ENCODE measurements around the gene SORT1.
"Not testable (repeated sequence)": the region's sequence is repeated elsewhere in the genome, so short reads cannot be mapped to it uniquely, and the experiment has no call there.

SORT1 gene

DNA sequence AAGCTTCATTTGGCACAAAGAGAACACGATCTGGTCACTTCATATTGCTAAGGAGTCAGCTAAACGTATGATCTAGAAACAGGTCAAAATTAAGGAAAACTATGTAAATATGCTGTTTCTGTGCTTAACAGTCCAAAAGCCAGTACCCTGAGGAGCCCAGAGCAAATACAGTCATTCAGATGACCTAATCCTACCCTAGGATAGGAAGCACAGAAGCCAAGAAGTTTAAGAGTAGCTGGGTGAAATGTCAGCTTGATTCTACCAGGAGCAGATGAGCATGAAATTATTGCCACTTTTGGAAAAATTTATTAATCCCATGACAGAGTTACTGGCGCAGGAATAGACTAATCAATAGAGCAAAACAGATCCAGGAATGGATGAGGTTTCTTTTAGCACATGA, 18.3 kb downstream of the SORT1 start:
- no peak for DNase-seq

DNA sequence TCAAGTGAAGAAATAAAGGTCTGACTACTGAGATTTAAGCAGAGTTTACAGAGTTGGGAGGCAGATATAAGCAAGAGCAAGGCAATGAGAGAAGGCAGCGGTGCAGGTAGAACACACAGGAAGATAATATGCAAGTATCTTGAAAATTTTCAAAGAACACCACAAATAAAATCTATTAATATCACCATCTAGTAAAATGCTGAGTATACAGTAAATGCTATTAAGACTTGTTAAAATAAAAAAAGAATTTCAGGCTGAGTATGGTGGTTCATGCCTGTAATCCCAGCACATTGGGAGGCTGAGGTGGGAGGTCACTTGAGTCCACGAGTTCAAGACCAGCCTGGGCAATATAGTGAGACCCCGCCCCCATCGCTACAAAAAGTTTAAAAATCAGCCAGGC, 20.0 kb downstream of the SORT1 start:
- DNase-seq = no peak

DNA sequence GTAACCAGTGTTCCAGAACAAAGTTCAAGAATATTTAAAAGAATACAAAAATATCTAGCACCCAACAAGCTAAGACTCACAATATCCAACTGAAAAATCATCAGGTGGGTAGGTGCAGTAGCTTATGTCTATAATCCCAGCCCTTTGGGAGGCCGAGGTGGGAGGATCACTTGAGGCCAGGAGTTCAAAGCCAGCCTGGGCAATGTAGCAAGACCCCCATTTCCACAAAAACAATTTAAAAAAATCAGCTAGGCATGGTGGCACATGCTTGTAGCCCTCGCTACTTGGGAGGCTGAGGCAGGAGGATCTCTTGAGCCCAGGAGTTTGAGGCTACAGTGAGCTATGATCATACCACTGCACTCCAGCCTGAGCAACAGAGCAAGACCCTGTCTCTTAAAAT, 24.0 kb downstream of the SORT1 start:
- not testable (repeated sequence) for DNase-seq

DNA sequence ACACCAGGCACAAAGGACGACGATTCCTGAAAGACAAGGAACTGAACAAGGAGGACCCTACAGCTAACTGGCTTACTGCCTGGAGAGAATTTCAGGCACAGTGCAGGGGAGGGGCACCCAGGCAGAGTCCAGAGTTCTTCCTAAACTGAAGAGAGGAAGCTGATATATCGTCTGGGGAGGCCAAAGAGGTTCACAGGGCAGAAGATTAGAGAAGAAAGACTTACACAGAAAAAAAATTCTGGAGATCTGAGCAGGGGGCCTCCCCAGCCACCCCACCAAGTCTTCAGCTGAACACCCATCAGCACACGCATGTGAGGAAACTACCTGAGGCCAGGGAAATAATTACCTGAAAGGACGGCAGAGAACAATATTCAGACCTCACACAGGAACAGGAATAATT, 24.6 kb downstream of the SORT1 start:
- DNase-seq = no peak

DNA sequence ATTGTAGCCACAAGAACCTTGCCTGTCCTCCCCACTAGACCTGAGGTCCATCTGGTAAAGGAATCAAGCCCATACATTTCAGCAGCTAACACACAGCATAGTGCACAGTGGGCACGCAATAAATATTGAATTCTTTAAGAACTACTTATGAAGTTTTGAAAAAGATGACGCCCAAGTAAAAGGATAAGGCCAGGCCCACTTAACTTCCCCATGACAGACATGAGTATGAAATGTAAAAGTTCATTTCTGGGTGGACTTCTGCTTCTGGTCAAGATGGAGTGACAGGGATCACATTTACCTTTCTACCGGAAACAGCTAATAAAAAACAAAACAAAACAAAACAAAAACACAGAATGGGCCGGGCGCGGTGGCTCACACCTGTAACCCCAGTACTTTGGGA, 25.4 kb downstream of the SORT1 start:
- DNase-seq = no peak

DNA sequence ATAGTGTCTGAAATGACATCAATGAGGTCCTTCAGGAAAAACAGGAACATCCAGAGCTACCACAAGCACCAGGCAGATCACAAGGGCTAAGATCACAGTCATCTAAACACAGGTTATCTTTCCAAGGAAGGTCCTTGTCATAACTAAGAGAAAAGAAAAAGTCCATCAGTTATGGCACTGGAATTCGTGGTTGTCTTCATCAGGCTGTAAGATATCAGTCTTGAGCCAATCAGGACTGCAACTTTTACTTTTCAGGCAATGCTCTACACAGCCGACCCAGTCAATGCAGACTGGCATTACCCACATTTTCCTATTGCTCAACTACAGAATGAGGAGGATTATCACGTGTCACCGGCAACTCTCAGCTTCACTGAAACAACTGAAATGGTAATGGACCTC, 26.4 kb downstream of the SORT1 start:
- no peak for DNase-seq

DNA sequence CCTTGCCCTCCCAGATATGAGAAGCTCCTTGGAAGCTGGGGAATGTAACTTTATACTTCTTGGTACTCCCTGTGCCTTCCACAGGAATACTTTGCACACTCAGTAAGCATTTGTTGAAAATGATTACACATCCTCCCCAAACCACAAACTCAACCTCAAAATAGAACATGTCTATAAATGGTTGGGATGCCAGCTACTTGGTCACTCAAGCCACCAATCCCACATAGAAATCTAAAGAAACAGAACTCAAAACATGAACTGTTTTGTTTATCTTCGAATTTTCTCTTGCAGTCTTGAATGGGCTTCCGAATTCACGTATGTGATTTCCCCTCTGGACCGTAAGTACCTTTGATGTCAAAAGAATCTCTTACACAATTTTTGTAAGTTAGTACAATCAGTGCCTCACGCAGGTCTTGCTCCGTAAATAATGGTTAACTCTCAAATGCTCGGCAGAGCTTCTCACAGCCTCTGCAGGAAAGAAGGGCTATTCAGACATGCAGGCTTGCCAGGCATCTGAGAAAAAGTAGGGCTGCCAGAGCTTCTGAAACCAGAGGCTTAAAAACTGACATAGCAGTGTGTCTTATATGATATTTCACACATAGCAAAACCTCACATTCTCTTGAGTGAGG, 26.9 kb downstream of the SORT1 start:
- no peak for DNase-seq

DNA sequence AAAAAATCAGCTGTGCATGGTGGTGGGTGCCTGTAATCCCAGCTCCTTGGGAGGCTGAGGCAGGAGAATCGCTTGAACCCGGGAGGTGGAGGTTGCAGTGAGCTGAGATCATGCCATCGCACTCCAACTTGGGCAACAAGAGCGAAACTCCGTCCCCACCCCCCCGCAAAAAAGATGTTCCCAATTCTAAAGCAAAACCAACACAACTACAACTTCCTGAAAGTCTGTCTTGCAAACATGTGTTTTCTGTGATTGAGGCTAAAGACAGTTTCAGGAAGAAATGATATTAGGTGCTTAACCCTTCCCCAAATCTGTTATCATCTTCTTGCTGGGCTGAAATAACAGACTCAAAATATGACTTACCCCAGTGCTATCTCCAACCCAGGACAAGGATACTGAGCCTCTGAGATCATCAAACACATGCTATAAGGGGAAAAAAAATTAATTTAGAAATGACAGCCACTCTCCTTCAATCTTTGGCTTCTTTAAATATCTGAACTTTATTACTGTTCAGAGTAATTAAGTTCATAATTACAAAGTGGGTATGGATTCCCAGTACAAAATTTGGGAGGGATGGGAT, 28.5 kb downstream of the SORT1 start:
- DNase-seq = no peak

DNA sequence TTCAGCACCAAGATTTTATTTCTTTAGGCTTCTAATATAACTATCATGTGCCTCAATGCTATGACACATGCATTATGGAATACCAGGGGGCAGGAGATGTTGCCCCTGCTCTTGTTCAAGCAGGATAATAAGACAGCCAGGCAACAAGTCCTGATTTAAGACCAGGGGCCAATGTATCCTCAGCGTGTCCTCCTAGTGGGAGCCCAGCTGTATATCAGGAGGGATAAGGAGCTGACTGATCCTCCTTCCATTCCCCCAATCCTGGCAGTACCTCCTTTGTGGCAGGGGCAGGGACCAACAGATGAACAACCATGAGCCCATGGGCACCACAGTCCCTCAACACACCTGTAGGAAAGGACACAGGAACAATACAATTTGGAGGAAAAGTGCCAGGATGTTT, 29.3 kb downstream of the SORT1 start:
- no peak for DNase-seq

DNA sequence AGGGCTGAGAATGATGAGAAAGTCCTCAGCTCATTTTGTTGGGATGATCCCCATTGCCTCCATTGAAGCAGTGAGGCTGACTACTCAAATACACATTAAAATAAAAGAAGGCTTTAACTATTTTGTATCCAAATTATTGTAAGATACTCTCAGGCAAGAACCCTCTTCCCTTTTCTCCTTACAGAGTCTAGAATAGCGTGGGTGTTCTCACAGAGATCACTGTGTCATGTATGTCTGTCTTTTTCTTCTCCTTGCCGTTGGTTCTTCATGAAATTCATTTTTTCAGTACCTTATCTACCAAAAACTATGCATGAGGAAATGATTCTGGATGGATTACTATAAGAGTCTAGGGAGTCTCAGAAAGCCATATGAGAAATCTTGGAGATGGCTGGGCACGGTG, 30.1 kb downstream of the SORT1 start:
- no peak for DNase-seq

DNA sequence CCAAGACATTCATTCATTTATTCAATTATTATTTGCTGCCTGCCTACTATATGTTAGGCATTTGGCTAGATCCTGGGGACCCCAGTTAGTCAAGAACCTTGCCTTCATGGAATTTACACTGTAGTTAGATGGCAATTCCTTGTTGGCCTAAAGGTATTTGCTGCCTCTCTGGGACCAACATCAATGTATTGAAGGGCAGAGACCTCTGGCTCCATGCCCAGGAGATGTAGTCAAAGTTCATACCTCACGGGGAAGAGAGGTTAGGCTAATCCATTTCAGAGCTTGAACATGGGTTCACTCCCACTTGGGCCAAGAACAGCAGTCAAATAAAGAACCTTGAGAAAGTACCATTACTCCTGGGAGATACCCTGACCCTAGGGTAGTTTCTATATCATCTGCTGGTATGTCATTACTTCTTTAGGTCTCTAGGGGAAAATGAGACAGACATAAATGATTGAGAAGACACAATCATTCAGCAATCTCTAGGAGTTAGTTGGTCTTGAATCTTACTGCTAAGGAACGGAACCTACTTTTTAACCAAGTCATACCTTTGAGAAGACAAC, 32.0 kb downstream of the SORT1 start:
- no peak for DNase-seq

DNA sequence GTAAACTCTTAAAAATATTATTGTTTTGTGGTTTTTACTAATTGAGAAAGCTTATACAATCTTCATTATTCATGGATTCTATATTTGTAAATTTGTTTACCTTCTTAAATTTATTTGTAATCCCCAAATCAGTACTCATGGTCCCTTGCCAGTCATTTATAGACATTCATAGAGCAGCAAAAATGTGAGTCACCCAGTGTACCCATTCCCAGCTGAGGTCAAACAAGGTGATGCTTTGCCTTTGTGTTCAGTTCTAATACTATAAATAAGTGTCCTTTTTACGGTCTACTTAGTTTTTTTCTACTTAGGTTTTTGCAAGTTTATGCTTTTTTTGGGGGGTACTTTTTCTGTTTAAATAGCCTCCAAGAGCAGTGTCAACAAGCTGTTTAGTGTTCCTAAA, 36.1 kb downstream of the SORT1 start:
- DNase-seq = no peak

DNA sequence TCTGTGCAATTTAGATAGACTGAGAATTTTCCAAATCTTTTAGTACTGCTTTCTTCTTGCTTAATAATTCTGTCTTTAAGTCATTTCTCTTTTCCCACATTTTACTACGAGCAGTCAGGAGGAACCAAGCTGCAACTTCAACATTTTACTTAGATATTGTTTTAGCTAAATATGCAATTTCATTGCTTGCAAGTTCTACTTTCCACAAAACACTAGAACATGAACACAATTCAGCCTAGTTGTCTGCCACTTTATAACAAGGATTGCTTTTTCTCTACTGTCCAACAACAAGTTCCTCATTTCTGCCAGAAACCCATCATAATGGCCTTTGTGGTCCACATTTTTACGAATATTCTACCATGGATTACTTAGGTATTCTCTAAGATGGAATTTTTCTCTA, 36.6 kb downstream of the SORT1 start:
- no peak for DNase-seq

DNA sequence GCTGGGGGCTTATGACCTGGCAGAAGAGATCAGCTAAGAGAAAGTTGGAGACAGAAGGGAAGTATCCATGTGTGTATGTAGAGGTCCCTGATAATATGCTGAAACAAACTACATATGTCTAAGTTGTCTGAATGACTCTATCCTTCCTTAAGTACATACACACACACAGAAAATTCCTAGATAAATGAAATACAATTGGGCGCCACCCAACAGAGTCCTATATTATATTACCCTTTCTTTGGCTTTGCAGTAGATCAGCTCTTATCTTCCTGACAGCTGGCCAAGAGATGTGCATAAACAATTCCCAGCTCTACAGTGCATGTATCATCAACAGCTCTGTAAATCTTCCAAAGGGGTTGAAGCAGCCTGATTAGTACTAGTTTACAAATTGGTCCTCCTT, 40.1 kb downstream of the SORT1 start:
- no peak for DNase-seq

DNA sequence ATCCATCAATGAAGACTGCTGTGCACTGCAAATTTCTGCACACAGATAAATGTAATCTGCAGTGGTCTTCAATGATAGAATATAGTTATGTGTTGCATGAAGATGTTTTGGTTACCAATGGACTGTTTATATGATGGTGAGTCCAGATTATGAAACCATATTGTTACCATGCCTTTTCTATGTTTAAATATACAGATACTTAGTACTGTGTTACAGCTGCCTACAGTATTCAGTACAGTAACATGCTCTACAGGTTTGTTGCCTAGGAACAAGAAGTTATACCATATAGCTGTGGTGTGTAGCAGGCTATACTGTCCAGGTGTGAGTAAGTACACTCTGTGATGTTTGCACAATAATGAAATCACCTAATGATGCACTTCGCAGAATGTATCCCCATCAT, 40.8 kb downstream of the SORT1 start:
- DNase-seq = no peak

DNA sequence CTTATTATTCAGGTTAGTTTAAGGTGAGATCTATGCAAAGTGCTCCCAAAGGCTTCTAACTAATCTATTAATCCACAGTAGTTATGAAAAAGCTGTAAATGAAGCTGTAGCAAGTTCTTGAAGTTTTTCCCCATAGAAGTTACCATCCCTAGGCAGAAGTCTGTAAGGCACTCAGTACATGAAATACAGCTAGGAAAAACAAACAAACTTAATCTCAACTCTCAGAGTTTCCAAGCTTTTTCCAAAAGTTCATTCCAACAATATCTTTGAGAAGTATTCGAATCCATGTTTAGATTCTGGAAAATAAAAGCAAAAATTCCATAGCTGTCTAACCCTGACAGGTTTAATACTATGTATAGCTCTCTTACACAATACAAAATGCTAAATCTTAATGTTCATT, 41.2 kb downstream of the SORT1 start:
- no peak for DNase-seq

DNA sequence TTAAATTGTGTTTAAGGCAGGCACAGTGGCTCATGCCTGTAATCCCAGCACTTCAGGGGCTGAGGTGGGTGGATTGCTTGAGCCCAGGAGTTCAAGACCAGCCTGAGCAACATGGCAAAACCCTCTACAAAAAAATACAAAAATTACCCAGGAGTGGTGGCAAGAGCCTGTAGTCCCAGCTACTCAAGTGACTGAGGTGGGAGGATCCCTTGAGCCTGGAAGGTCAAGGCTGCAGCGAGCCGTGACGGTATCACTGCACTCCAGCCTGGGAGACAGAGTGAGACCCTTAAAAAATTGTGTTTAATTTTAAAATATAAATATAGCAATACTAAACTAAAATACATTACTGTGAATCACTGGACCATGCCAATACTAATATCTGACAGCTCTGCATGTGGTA, 42.8 kb downstream of the SORT1 start:
- no peak for DNase-seq

DNA sequence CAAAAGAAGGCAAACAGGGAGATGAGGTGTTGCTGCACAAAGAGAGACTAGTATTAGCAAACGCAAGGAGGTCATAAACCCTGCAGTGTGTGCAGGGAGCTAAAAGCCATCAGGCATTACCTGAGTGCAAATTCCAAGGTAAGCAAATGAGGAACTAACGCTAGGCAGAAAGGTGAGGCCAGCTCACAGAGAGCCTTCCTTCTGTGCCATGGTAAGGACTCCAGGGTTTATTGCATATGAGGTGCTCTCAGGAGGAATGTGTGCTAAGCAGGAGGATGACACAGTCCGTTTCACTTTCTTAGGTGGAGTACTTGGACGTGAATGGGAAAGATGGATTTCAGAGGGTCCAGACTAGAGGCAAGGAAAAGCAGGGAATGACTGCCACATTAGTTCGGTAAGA, 46.3 kb downstream of the SORT1 start:
- DNase-seq = no peak

DNA sequence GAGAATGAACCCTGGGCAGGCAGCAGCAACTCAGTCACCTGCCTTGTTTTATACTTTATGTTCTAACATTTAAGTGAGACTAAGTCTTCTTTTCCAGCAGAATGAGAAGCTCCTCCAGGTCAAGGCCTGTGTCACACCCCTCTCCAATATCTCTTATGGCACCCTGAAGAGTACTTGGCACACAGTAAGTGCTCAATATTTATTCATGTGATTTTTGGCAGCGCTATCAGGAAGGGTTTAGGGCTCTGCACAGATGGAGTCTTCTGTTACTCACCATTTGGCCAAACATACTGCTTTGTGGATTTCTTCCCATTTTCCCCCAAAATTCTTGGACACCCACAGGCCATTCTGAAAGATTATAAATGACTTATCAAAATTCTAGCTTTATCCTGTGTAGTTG, 47.1 kb downstream of the SORT1 start:
- DNase-seq = no peak

DNA sequence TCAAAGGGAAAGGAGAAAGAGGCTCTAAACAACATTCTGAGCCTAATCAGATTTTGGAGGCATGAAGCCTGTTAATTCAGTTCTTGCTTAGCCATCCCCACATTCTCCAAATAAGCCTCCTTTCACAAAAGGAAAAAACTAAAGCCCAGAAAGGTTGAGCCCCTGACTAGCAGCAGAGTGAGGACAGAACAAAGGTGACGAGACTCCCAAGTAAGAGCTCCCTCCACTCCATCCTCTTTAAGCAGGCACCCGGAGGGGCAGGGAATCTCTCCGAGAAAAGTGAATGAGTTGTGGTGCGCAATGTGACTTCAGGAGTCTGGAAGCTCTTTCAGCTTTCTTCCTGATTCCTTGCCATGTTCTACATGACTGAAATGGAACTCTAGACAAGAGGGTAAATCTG, 47.5 kb downstream of the SORT1 start:
- no peak for DNase-seq

DNA sequence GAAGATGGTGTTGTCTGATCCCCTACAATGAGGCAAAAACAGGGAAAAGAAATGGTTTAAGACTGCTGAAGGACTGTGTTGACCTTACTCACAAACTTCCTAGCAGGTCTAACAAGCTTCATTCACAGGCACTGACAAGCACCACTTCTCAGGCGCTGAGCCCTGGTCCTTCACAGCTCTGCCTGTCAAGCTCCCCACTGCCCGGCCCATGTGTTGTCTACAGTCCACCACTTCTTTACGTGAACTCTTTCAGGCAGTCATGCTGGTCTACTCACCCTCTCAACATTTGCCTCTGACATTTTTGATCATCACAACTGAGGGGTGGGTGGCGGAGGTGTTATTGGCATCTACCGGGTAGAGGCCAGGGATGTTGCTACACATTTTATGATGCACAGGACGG, 50.2 kb downstream of the SORT1 start:
- DNase-seq = no peak

DNA sequence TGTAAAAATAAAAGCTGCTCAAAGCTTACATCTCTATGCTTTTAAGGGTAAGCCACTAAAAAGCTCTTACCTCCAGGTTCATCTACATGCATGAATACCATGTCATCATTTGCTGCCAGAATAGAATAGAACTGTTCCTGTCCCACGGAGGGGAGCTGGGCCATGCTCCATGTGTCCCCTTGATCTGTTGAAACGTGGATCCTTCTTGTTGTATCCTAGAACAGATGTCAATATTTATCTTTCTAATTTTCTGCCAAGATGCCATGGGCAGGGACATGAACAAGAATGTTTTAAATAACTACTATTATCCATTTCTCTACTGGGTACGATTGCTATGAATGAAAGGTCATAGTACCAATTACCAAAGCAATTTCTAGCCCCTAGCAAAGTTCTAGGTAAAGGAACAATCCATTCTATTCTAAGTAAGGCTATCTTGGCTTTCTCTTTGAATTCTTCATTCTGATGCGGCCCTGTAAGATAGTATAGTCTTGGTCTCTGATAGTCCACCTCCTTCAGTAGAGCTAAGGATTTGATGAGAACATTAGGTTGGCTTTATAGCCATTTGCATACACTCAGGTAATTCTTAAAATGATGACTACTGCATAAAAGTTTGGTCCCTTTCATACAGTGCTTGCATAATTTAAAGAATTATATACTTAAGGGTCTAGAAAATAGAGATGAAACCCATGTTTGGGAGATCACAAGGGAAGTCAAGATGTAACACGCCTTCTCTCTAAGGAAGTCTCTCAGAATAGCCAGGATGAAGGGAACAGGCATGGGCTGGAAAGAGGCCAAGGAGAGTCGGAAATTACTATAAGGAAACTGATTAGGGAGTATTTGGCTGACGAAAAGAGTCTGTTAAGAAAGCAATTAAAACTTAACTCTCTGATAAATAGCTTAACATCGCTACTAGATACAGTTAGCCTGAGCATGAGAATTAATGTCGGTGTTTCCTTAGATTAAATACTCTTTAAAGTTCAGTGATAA, 55.5 kb downstream of the SORT1 start:
- DNase-seq = no peak

DNA sequence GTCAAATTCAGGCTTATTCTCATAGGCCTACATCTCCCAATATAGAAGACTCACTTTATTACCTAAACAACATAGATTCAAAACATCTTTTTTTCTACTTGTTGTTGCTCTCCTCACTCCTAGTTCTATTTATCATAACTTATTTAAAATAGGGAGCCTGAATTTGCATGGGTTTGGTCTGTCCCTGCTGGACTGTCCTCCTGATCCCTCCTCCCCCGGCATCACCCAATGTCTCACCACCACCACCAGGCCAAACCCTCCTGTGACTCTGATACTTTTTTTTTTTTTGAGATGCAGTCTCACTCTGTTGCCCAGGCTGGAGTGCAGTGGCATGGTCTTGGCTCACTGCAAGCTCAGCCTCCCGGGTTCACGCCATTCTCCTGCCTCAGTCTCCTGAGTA, 59.1 kb downstream of the SORT1 start:
- no peak for DNase-seq

DNA sequence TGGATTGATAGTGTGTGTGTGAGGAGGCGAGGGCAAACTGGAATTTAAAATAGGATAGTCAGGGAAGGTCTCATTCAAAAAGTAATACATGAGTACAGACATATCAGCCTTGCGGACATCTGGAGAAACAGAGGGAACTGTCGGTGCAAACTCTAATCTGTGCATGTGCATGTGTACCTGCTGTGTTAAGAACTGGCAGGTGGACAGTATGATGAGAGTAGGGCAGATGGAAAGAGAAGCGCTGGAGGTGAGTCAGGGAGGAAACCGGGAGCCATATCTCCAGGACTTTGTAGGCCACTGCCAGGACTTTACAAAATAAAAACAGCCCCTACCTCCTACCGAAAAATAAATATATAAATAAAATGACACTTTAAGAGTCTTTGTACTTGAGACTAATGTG, 59.6 kb downstream of the SORT1 start:
- DNase-seq = no peak

Measured in NCI-H187 treated with DMSO at 0.1 percent for 48 hours (cell line).